RWPE1 (cell line): ENCODE results near the gene AASS.

Experiments
- CTCF ChIA-PET: fragments of 350-600 bp; sonication (Branson Sonifier 250); formaldehyde crosslinking; extraction: SDS; loops from one replicate; lab custom pipeline; 2021; lab: Yijun Ruan, JAX
- POLR2A ChIA-PET: fragments of 400-600 bp; formaldehyde crosslinking; extraction: SDS; loops from one replicate; lab custom pipeline; 2020; ENCODE audit warnings: antibody characterized with exemption; ENCODE audit not compliant: low non-redundant PET; lab: Yijun Ruan, JAX
- DNase-seq: peaks from one replicate; pipeline ENCODE4 v3.0.0; 2012; ENCODE audit warnings: low spot score
- H3K27ac ChIP-seq: fragments of 450-650 bp; 2 replicates; pipeline ENCODE4 v1.5.1; 2017
- TF ChIP-seq, protein P1 (sequence below): fragments of 450-650 bp; conservative IDR thresholded peaks from 2 replicates; pipeline ENCODE4 v1.5.1; 2017; ENCODE audit warnings: low read depth, mild to moderate bottlenecking

The AASS gene

DNA sequence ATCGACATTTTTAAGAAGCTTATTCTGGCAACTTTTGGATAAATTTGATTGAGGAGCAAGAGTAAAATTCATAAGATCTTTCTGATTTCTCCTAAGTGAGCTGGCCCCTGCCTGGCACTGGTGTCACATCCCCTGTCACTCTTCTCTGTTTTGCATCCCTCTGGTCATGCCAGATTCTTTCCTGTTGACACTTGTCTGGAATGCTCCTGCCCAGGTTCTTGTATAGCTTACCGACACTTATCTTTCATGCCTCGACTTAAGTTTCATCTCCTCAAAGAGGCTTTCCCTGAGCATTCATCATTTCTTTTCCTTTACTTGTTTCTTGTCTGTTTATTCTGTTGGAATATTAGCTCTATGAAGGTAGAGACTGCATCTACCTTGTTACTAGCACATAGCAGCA lies 22.2 kb upstream of the AASS start:
- no peak for DNase-seq
- H3K27ac ChIP-seq, result no peak overlapping the region
- POLR2A ChIA-PET, result no interaction called here
- CTCF ChIA-PET, result interaction anchor here (0.5 to 0.6 kb wide), 2 partner anchors 21 to 169 kb away, joined by 3 to 7 read pairs; no protein-coding TSS in a partner anchor
- TF ChIP-seq, protein P1, sequence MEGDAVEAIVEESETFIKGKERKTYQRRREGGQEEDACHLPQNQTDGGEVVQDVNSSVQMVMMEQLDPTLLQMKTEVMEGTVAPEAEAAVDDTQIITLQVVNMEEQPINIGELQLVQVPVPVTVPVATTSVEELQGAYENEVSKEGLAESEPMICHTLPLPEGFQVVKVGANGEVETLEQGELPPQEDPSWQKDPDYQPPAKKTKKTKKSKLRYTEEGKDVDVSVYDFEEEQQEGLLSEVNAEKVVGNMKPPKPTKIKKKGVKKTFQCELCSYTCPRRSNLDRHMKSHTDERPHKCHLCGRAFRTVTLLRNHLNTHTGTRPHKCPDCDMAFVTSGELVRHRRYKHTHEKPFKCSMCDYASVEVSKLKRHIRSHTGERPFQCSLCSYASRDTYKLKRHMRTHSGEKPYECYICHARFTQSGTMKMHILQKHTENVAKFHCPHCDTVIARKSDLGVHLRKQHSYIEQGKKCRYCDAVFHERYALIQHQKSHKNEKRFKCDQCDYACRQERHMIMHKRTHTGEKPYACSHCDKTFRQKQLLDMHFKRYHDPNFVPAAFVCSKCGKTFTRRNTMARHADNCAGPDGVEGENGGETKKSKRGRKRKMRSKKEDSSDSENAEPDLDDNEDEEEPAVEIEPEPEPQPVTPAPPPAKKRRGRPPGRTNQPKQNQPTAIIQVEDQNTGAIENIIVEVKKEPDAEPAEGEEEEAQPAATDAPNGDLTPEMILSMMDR, result no peak

DNA sequence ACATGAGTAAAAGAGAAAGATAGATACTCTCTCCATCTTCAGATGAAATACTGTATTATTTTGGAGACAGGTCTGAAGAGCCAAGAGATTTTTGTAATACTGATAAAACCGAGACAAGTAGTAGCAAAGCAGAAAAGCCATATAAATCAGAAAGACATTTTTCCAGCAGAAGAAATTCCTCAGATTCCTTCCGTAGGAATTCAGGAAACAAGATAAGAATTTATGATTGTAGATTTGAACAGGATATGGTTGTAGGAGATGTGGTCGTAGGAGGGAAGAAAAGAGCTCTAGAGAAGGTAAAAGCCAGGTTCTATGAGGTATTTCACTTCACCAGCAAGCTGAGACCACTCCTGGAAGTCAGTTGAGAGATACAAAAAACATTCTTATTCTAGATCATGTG lies 17.6 kb upstream of the AASS start:
- no peak overlapping the region for H3K27ac ChIP-seq
- TF ChIP-seq, protein P1, result no peak
- ChIA-PET CTCF (no interaction called here), POLR2A (no interaction called here)
- DNase-seq, result no peak

DNA sequence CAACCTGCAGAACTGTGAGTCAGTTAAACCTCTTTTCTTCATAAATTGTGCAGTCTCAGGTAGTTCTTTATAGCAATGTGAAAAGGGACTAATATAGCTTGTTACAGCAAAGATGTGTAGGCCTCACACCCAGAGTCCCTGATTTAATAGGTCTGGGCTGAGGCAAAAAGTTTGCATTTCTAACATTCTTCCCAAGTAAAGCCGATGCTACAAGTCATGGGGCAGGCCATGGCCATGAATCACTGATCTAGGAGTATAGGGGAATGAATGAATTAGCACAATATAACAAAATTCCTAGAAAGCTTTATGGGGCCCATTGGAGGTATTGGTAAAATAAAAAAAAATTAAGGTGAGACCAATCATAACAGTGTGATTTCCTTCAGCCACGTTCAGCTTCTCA lies 11.5 kb upstream of the AASS start:
- CTCF ChIA-PET, result no interaction called here
- no peak overlapping the region for H3K27ac ChIP-seq
- TF ChIP-seq, protein P1, result no peak
- no peak for DNase-seq
- POLR2A ChIA-PET, result no interaction called here

DNA sequence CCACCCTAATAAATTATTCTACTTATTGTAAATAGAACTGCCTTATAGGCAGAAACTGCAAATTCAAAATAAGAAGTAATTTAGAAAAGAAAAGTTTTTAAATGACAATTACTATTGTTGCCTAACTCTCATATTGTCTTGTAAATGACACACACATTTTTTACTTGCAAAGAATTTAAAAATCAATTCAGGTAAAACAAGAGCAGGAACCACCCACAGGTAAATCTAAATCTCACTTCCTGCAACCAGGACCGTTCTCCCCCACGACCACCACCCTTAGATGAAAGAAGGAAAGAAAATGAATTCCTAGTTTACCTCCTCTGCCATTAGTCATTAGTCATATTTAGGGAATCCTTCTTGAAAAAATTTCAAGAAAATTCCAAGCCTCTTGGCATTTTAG lies 4.8 kb upstream of the AASS start:
- POLR2A ChIA-PET, result no interaction called here
- CTCF ChIA-PET, result no interaction called here
- no peak for DNase-seq
- no peak overlapping the region for H3K27ac ChIP-seq
- TF ChIP-seq, protein P1, result no peak

DNA sequence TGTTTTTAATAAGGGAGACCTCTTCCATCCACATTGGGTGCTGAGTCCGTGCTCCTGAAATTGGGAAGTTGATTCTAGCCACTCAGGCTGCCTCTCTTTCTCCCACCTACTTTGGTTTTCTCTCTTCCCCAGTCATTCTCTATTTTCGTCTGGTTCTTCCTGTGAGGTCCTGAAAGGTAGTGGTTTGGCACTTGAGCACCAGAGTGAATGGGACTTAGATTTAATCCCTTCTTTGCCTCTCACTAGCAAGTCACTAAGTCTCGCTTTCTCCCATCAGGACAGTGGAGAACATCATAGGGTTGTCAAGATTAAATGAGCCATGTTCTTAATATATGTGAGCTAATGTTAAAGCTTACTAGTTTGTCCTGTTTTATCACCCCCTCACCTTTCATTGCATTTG lies 4.0 kb upstream of the AASS start:
- DNase-seq, result no peak
- POLR2A ChIA-PET, result no interaction called here
- H3K27ac ChIP-seq, result no peak overlapping the region

DNA sequence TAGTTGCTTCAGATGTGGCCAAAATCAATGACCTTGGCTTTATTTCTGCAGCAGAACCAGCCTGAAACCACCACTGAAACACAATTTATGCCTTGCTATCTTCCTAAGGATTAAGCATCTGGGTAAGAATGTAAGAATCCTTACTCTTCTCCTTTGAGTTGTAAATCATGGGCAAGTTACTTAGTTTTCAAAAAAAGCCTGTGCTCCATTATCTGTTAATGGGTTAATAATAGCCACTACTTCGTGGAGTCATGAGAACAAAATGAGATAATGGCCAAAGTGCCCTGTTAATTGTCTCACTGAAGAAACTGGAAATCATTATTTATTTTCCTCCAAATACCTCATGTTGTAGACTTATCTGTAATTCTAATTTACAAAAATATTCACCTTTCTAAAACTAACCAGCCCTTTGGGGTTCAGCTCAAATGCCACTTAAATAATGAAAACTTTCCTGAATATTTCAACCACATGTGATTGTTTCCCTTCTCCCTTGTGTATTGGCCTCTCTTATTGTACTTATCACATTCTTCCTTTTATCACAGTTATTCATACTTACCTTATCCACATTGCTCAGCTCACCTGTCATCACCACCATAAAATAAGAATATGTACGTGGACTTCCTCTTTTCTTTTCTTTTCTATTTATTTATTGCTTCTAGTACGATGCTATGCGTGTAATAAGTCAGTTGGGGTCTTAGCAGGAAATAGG lies 2.0 kb upstream of the AASS start:
- ChIA-PET POLR2A (no interaction called here), CTCF (no interaction called here)
- TF ChIP-seq, protein P1, result no peak
- no peak for DNase-seq
- H3K27ac ChIP-seq, result no peak overlapping the region

More for the DNA sequence above, 4.0 kb upstream of the AASS start:
- TF ChIP-seq, protein P1, result no peak
- CTCF ChIA-PET, result no interaction called here
